ENCODE measurements around the gene HERPUD2. TPM values are rescaled to one million over a fixed set of nuclear protein-coding genes. Genes with fewer than 3 reads are reported as not detected.

The HERPUD2 gene, protein sequence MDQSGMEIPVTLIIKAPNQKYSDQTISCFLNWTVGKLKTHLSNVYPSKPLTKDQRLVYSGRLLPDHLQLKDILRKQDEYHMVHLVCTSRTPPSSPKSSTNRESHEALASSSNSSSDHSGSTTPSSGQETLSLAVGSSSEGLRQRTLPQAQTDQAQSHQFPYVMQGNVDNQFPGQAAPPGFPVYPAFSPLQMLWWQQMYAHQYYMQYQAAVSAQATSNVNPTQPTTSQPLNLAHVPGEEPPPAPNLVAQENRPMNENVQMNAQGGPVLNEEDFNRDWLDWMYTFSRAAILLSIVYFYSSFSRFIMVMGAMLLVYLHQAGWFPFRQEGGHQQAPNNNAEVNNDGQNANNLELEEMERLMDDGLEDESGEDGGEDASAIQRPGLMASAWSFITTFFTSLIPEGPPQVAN
- 15.7 TPM for total RNA-seq

GRCh38 chr7:35694784-35695472 lies at the start of gene HERPUD2:
Gene HERPUD2 (minus strand): TSS chr7:35695135. CDS start chr7:35694330, 805 bp downstream.
- peak; percentile 97 for ATAC-seq

GRCh38 chr7:35738889-35739288 lies 44.0 kb upstream of the HERPUD2 start:
- no peak for ATAC-seq

DNA sequence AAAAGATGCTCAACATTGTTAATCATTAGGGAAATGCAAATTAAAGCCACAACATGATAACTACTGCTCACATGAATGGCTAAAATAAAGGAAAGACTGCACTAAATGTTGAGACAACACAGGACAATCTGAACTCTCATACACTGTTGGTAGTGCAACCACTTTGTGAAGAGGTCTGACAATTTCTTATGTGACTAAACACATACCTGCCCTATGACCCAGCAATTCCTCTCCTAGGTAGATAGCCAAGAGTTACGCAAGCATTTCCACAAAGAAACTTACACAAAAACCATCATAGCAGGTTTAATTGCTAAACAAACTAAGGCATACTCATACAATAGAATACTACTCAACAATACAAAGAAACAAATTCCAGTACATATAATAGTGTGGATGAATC lies 41.8 kb upstream of the HERPUD2 start:
- ATAC-seq = peak; percentile 95

DNA sequence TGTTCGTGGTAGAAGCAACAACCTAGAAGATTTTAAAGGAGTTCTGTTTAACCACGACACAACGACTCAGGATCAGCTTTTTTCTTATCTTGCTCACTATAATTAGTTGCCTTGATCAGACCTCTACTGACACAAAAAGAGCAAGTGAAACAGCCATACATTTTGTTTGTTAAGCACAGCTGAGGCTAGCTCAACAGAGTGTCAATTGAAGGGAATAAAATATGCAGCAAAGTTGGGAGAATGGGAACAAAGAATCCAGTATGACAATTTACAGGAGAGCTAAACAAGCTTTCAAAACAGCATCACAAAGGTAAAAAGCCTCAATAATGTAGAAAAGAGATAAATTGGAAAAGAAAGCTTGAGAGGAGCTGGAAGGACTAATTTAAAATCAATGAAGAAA lies 40.5 kb upstream of the HERPUD2 start:
- ATAC-seq = no peak

GRCh38 chr7:35734001-35734483 lies 39.1 kb upstream of the HERPUD2 start:
- ATAC-seq = no peak

- no peak for ATAC-seq
Measured at GRCh38 chr7:35731349-35731748, 36.4 kb upstream of the HERPUD2 start.

DNA sequence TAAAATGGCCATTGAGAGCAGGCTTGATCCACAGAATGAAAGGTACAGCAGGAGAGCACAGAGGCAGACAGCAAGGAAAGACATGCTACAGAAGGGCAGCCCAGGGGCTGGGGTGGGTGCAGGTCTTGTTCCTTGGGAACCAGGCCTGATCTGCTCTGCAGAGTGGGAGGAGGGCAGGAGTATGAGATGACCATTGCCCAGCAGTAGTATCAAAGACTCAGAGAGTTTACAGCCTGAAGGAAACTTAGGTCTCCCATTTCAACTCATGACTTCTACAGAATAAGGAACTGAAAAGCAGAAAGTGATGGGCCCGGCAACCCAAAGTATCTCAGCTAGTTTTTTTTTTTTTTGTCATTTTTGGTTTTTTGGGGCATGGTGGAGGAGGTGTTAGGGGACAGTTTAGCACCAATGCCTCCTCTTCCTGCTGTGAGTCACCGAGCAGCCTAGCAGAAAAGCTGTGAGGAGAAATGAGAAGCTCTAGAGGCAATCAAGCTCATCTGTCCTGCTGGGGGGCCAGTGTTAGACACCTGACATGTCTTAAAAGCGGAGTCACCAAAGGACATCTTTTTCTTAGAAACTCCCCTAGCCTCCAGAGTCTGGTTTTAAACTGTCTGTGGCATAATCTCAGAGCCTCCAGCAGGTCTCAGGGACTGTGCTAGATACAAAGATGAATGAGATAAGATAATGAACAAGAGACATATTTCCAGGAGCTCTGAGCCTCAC lies 34.3 kb upstream of the HERPUD2 start:
- ATAC-seq = peak; percentile 74

DNA sequence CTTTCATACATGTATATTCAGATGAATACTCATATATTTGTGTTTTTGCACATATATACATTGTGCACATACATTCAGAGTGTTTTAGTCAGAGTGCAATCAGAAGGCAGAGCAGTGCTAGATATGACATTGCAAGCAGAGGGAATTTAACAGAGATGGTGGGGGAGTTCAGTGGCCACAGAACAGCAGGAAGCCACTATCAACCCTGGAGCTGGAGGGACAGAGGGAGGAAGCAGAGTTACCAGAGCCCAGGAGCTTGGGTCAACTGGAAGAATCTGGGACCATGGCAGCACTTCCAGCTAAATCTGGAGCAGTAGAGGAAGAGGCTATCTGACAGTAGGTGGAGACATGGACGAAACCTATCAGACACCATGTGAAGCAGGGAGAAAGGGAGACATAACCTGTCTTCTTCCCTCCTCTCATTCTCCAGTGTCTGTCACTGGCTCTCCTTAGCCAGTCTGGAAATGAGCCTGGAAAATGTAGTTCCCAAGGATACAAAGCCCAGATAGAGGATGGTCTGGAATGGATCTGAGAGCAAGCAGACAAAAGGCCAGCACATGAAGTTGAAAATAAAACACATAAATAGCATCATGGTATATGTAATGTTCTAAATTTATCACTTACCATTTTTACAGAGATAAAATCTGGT lies 33.6 kb upstream of the HERPUD2 start:
- no peak for ATAC-seq

DNA sequence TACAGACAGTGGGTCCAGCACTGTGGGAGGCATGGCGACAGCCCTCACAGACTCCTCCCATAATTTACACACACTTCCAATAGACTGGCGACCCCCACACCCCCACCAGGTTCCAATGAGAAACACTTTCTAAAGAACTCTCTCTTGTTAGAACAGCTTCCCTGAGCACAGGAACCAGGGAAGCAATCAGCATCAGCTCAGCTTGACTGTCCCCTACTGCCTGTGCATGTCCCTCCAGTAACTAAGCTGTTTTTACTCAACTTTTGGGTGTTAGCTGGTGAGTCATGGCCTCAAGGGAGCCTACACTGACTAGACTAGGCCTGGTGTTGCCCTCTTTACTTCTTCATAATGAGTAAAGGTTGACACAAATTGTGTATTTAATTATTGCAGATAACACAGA lies 32.6 kb upstream of the HERPUD2 start:
- ATAC-seq = peak; percentile 56

- ATAC-seq = no peak
Measured at GRCh38 chr7:35726654-35727053, 31.7 kb upstream of the HERPUD2 start.

GRCh38 chr7:35725280-35725680 lies 30.3 kb upstream of the HERPUD2 start:
- no peak for ATAC-seq

- peak; percentile 52 for ATAC-seq
Measured at GRCh38 chr7:35723011-35723410, 28.1 kb upstream of the HERPUD2 start.

DNA sequence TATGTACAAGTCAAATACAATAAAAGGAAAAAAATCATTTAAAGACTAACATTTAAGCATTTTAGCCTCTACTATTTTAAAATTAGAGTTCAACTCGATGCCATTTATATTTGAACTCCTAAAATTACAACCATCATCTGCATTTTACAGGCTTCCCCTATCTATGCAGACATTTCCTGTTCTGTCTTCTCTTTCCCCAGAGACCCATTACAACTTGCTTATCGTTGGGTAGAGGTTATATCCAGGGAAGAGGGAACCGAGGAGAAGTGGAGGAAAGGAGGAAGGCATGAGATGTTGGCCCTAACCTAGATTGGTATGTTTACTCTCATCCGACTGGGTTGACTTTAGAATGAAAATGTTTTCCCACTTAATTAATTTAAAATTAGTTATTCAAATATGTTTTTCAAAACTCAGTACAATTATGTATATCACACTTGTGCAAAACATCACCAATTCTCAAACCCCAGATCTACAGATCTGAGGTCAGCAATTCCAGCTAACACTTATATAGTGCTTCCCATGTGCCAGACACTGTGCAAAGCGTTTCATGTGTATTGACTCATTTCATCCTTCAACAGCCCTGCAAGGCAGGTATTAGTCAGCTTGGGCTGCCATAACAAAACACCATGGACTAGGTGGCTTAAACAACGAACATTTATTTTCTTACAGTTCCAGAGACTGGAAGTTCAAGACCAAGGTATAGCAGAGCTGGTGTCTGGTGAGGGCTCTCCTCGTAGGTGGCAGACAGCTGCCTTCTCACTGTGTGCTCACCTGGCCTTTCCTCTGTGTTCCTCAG lies 27.3 kb upstream of the HERPUD2 start:
- ATAC-seq = no peak

GRCh38 chr7:35721288-35721687 lies 26.4 kb upstream of the HERPUD2 start:
- no peak for ATAC-seq

DNA sequence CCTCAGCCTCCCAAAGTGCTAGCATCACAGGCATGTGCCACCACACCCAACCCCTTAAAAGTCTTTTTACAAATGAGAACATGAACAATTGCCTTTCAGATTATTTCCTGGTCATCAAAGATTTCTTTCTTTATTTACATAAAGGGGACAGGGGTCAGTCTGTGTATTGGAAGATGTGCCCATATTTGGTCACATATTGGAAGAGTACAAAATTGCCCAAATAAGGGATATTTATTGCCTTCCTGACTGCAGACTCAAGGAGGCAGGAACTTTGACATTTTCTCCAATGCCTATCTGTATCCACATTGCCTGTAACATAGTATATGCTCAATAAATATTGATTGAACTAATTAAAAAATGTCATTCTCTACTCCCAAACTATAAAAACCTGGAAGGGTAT lies 25.9 kb upstream of the HERPUD2 start:
- ATAC-seq = no peak

GRCh38 chr7:35720032-35720431 lies 25.1 kb upstream of the HERPUD2 start:
- no peak for ATAC-seq

GRCh38 chr7:35718047-35718446 lies 23.1 kb upstream of the HERPUD2 start:
- ATAC-seq = no peak

- ATAC-seq = no peak
Measured at GRCh38 chr7:35717516-35717915, 22.6 kb upstream of the HERPUD2 start.

DNA sequence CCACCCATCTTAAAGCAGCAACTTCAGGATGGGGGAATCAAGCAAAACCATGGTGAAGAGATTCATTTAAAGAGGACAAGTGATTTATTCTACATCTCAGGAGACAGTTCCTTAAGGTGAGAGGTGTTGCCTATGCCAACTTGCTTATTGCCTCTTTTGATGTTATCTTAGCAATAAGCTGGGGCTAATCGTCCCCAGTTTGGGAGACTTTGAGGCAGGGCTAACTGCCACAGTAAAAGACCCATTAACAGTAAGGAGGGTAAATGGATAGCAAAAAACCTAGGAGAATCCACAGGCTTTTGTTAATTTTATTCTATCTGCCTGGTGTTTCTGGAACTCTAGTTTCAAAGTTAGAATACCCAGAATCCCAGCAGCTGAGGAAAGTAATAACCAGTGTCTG lies 22.1 kb upstream of the HERPUD2 start:
- no peak for ATAC-seq

DNA sequence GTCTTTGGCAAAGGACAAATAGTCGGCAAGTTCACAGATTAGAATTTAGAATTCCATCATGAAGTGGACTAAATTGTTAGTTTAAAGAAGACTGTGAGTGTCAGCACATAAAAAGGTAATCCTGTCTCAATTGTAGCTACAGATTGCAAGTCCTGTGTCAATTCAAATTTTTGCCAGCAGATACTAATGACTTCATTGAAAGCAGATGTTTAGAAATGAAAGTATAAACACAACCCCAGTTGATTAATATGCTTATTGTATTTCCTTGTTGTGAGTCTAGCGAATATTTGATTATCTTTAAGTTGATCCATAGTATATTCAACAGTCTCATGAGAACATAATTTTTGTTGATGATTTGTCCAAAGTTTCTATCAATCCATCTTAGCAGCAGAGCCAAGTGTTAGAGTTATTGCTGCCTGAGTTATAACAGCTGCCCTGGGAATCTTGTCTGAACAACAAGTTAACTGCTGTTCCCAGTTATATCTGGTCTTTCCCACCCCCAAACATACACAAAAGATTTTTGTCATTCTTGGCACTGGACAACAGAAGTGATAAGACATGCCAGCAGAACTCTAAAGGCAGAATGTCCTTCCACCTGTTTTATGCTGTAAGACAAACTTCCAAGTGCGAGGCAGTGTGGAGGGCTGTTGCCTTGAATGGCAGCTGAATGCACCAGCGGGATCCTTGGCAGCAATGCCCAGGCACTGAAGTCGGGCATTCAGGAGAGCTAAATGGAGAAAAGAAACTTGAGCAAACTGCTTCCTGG lies 21.3 kb upstream of the HERPUD2 start:
- ATAC-seq = no peak

- ATAC-seq = peak; percentile 99
Measured at GRCh38 chr7:35714862-35715261, 19.9 kb upstream of the HERPUD2 start.
